ENCODE data around the gene TMEM161A. TPM values are rescaled to one million over a fixed set of nuclear protein-coding genes. Genes with fewer than 3 reads are reported as not detected.
"Not testable (repeated sequence)": the region's sequence is repeated elsewhere in the genome, so short reads cannot be mapped to it uniquely, and the experiment has no call there.

Gene TMEM161A
- total and polyA plus RNA-seq, 9 donors = 3.2 to 33.9 (median 23.9) TPM

DNA sequence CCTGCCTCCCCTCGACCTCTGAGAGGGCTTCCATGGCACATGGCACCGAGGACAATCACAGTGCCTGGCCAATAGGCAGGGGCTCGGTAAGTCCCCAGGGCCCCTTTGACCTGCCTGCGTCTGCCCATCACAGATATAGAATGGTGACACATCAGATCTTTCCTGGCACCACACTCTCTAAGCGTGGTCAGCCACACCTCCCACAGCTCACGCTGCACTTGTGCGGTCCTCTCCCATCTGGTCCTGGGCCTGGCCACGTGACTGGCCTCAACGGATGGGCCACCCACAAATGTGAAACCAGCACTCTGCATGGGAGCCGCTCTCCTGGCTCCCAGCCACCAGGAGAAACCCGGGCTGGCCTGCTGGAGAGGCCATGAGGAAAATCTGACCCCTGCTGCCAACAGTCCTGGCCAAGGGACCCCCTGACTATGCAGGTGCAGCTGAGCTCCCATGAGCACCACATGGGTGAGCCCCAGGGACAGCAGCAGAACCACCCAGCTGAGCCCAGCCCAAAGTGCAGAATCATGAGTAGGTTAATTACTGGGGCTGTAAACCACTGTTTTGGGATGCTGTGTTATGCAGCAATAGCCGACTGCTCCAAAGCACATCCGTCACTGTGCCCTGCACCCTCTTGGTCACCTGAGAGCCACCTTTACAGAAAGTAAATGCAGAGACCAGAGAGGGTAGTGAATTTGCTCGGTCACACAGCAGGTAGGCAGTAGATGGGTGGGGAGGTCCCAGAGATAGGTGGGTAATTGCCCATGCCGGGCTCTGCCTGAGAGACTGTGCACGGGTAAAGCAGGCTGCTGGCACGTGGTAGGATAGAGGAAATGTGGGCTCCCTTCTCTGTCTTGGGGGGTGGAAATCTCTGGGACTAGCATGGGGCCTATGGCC lies 41.5 kb upstream of the TMEM161A start:
- DNase-seq = no peak
- H3K36me3 ChIP-seq = no peaks in the 10 kb centered on the region
- no peak overlapping the region for H3K4me3 ChIP-seq
- H3K9me3 ChIP-seq = no peaks in the 10 kb centered on the region
- H3K27ac ChIP-seq = no peak overlapping the region
- TF ChIP-seq EP300 (IDR thresholded peaks at IDR 0.05) = no peak
- no peak for TF ChIP-seq CTCF (IDR thresholded peaks at IDR 0.05)
- WGBS, 3 donors = 83 to 88% (median 88%) methylated on average over 17 of the region's 17 CpGs
- H3K27me3 ChIP-seq = no peaks in the 10 kb centered on the region
- intact Hi-C loops (cut with DNase I) = loop anchor here in 1 of 4 donors (10.0 kb wide), 1 partner anchor 125 kb away; no protein-coding TSS in a partner anchor
- no peaks in the 10 kb centered on the region for H3K4me1 ChIP-seq (ENCODE audit: insufficient read depth)

DNA sequence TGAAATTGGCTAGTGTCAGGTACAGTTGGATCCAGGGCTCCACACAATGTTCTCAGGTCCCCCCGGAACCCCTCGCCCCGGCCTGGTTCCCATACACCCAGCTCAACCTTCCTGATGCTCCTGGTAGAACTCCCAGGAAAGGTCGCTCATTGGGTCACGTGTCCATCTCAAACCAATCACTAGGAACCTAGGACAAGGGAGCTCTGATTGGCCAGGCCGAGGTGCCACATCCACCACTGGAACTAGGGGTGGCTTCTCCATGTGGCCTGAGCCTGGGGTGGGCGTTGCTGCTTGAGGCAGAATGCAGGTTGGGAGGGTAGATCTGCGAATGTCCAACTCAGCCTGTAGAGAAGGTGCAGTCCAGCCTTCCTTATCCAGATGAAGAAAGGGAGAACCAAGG lies 38.7 kb upstream of the TMEM161A start:
- intact Hi-C loops (cut with DNase I) = loop anchor here in 1 of 4 donors (10.0 kb wide), 1 partner anchor 122 kb away; no protein-coding TSS in a partner anchor
- no peaks in the 10 kb centered on the region for H3K4me1 ChIP-seq (ENCODE audit: insufficient read depth)
- H3K36me3 ChIP-seq = no peaks in the 10 kb centered on the region
- H3K27me3 ChIP-seq = no peaks in the 10 kb centered on the region
- TF ChIP-seq CTCF (IDR thresholded peaks at IDR 0.05) (no peak), POLR2A (IDR thresholded peaks at IDR 0.05) (no peak), EP300 (IDR thresholded peaks at IDR 0.05) (no peak)
- WGBS, 3 donors = 80 to 94% (median 81%) methylated on average over 8 of the region's 8 CpGs
- no peak overlapping the region for H3K27ac ChIP-seq
- H3K9me3 ChIP-seq = no peaks in the 10 kb centered on the region
- no peak overlapping the region for H3K4me3 ChIP-seq
- DNase-seq = no peak

- H3K27ac ChIP-seq; DNase-seq; H3K4me3 ChIP-seq; H3K4me1 ChIP-seq (ENCODE audit: insufficient read depth); H3K9me3 ChIP-seq; H3K27me3 ChIP-seq; H3K36me3 ChIP-seq: not testable (repeated sequence)
- intact Hi-C loops (cut with DNase I) = loop anchor here in 1 of 4 donors (10.0 kb wide), 1 partner anchor 118 kb away; no protein-coding TSS in a partner anchor
- WGBS, 3 donors = 87 to 92% (median 91%) methylated on average over 5 of the region's 5 CpGs
These were observed 35.0 kb upstream of the TMEM161A start for GRCh38 chr19:19173243-19173642.

DNA sequence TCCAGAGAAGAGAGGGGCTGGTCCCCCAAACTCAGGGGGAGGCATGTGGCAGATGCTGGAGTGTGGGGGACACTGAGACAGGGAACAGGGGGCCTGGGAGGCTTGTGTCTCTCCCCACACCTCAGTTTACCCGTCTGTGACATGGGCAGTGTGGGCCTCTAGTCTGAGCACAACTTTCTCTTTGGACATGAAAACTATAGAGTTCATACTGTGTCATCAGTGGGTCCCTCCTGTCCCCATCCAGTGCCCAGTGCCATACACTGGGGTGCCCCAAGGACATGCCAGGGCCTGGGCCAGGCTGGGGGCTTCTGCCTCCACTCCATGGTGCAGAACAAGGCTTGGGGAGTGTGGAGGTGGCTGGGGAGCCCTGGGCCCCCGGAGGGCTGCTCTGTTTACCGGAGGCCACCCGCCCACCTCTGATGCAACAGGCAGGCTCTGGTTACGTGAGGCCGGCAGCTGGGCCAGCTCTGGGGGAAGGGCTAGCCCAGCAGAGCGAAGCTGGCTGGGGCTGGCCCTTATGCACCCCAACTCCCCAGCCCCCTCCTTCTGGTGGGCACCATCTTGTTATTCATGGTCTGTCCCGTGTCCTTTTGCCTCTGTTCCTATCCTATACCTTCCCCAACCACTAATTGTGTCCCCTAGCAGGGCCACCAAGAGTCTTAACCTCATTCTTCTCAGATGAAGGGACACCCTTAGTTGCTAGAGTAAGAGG lies 33.7 kb upstream of the TMEM161A start:
- Histone ChIP-seq H3K9me3 (no peaks in the 10 kb centered on the region), H3K4me3 (no peak overlapping the region), H3K27ac (no peak overlapping the region), H3K36me3 (no peaks in the 10 kb centered on the region), H3K27me3 (no peaks in the 10 kb centered on the region), H3K4me1 (ENCODE audit: insufficient read depth) (peaks cover 7% of the 10 kb centered on the region)
- 47 to 55% (median 49%) methylated on average over 7 to 8 of the region's 8 CpGs for WGBS, 3 donors
- TF ChIP-seq EP300 (IDR thresholded peaks at IDR 0.05) (no peak), CTCF (IDR thresholded peaks at IDR 0.05) (no peak), POLR2A (IDR thresholded peaks at IDR 0.05) (no peak)
- DNase-seq = no peak
- intact Hi-C loops (cut with DNase I) = loop anchor here in 1 of 4 donors (10.0 kb wide), 1 partner anchor 117 kb away; no protein-coding TSS in a partner anchor

Data from ovary (tissue), 9 donors.